GM19239 (cell line): ENCODE results near the gene BANP.

Source experiments
- DNase-seq: peaks from one replicate; pipeline ENCODE4 v3.0.0; 2011; ENCODE audit warnings: low spot score; ENCODE audit not compliant: insufficient read length
- FAIRE-seq: peaks from 2 replicates; lab custom pipeline; 2011; peaks lifted over from hg19 to GRCh38; lab: Jason Lieb, UNC

Gene BANP

DNA sequence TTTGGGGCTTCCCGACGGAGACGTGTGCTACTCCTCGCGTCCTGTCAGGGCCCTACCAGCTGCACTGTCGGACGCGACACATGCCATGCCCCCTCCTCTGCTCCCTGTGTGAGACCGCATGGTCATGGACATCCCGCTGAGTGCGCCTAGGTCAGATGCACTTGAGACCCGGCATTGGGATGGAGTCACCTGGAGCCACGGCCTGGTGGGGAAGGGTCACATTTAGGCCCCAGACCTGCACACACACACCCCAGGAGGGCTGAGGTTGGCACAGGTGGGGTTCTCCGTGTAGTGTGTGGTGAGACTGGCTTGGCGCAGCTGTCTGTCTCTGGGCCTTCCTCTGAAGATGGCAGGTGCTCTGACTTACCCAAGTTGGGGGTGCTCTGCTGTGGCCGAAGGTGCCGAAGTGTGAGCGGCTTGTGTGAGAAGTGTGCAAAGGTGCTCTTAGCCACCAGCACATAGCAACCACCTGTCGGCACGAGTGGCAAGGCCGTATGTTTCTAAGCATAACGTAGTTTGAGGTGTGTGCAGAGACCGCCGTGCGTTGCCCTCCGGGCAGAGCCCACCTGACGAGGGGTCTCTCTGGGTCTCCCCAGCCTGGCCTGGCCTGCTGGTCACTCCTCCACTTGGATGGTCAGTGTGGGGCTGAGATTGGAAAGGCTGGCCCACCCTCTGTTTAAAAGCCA lies 108.6 kb downstream of the BANP start:
- no peak for FAIRE-seq
- DNase-seq: no peak

DNA sequence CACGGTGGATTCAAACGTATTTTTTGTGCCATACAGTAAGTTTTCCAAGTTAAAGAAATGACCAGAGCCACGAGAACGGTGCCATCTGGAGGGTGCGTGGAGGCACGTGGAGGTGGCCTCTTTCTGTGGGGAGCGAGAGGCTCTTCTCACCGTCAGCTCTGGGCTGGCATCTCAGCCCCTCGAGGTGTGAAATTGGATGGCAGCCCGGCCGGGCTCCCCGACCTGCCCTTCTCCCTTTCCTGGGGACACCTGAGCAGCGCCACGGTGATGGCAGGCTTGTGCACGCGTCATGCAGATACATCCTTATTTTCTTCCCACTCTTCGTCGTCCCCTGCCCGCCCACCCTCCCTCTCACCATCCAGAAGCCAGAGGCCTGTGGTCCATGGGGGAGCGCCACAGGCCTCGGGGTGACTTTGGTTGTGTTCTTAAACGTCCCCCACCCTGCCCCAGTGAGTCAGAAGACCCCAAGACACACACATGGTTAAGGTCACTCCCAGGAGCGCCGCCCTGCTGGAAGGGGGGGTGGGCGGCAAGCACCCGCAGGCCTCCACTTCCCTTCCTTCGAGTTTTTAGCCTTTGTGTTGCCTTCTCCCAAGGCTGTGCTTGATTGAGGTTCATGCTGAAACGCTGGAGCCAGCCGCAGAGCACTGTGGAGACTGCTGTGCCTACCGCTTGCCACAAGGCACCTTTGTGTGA lies 109.4 kb downstream of the BANP start:
- no peak for DNase-seq
- no peak for FAIRE-seq

DNA sequence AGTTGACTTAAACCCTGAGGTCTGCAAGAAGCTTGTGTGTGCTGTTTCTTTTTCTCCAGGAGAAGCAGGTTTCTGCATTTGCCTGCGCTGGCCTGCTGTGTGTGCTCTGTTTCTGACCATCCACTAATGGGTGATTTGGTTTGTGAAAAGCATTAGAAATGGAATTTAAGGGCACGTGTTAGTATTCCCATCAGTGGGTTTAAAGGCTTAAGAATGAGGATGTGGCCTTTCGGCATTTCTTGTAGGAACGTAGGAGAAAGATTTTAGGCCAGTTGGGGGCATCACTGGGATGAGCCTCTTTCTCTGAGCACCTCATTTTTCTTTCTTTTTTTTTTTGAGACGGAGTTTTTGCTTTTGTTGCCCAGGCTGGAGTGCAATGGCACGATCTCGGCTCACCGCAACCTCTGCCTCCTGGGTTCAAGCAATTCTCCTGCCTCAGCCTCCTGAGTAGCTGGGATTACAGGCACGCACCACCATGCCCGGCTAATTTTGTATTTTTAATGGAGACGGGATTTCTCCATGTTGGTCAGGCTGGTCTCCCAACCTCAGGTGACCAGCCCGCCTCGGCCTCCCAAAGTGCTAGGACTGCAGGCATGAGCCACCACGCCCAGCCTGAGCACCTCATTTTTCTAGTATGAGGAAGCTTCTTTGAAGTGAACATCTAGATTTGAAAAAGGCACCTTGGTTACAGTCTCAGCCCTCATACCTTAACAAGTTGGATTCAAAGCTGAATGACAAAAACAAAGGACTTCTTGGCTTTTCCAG lies 110.3 kb downstream of the BANP start:
- DNase-seq (no peak), FAIRE-seq (no peak)

DNA sequence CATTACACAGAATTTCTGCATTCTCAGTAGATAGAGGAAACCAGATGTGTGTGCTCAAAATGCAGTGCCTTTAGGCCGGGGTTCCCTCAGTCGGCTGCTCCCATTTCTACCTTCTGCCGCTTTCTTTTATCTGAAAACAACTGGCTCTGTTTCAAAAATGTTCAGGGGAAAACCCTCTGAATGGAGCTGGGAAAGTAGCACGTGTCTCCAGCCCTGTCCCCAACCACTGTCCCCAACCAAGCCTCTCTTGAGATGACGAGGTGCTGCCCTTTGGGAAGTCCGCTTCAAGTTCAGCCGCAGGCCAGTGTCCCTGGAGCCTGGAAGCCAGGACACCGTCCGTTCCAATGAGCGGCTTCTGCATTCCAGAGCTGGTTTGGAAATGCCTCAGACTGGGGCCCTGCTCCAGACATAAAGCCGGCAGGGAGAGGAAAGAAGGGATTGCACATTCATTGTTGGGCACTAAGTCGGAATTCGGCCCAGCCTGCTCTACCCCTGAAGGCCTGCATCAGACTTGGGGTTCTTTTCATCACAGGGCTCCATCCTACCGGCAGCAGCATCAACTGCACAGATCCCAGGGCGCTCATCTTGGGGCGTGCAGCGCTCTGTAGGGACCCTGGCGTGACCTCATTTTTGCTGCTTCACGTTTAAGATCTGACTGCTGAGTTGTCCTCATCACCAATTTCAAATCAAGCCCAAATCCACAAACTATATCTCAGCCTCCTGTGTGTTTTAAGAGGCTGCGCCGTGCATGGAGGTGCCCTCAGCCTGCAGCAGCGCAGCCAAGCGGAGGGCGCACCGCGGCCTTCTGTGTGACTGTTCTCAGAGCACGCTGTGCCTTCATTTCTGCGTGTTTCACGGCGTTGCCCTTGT lies 111.3 kb downstream of the BANP start:
- DNase-seq: no peak
- no peak for FAIRE-seq

DNA sequence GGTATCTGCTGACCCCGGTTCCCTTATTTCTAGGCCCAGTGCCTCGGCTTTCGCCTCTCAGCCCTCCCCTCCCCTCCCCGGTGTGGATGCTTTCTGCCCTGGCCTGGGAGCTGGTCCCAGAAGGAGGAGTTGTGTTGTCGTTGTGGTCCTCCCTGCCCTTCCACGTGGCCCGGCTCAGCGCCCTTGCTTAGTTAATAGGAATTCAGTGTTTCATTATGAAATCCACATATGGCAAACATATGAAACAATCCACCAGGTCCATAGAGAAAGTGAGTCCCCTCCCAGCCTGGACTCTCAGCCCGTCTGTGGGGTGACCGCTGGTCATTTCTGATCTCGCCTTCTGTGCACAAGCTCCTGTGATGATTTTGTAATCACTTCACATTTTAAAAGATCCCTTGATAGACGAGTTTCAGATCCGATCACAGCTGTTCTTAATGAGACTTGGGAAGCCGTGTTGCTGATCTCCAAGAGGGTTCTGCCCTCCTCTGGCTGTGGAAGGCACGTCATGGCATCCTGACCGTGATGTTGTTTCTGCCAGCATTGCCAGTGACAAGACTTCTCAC lies 112.1 kb downstream of the BANP start:
- DNase-seq (no peak), FAIRE-seq (no peak)

DNA sequence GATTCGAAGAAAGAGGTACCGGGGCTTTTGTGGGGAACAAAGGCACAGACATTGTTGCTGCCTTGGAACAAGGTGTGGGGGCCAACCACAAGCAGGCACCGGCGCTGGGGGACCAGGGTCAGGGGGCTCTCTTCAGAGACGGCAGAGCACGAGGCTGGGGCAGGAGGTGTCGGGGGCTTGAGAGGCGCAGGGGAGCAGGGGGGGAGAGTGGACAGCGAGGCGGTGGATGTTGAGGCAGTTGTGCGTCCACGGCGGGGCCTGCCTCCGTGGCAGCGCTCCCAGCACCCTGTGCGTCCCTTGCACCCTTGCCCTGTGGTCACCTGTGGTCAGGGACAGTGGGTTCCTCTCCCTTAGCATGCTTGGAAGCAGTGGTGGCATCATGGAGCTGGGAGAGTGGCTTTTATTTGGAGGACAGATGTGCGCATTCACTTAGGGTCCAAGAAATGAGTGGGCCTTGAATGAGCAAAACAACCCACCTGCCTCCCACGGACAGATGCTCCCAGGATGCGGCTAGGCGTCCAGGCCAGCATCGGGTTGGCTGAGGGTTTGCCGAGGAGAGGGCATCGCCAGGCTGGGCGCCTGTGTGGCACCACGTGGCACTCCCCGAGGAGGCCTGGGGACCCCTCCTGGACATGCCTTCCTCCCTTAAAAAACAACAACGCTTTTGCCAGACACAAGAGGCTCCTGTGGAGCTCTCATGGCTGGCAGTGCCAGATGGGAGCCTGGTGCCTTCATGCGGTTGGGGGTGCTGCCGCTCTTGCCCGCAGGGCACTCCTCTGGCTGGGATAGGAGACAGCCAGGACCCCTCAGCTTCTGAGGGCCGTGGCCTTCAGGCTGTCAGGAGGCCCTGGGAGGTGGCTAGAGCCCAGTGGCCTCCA lies 113.0 kb downstream of the BANP start:
- DNase-seq: no peak
- FAIRE-seq: no peak

DNA sequence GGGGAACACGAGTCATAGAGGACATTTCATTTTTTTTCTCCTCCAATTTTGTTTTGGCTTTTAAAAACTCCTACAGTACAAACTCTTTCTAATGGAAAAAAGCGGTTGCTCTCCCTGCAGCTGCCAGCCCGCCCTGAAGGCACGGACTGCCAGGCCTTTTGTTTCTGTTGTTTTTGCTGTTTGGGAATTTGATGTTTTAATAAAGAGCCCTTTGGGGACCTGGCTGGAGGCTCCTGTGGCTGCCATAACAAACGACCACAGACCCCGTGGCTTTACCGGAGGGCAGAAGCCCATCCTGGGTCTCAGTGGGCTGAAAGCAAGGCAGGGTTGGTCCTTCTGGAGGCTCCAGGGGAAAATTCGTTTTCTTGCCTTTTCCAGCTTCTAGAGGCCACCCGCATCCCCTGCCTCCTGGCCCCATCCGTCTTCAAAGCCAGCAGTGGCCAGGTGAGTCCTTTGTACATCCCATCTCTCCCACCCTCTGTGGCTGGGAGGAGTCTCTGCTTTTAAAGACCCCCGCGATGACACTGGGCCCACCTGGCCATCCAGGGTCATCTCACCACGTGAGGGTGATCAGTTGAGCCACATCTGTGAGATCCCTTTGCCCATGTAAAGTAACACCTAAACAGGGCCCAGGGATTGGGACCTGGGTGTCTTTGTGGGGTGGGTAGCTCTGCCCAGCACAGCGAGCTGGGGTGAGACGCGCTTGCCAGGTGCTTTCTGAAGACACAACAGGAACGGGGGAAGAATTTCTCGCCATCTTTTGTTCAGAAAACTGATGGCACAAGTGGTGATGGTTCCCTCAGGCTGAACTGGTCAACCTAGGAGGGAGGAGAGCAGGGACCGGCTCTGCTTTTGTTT lies 113.9 kb downstream of the BANP start:
- DNase-seq (no peak), FAIRE-seq (no peak)

DNA sequence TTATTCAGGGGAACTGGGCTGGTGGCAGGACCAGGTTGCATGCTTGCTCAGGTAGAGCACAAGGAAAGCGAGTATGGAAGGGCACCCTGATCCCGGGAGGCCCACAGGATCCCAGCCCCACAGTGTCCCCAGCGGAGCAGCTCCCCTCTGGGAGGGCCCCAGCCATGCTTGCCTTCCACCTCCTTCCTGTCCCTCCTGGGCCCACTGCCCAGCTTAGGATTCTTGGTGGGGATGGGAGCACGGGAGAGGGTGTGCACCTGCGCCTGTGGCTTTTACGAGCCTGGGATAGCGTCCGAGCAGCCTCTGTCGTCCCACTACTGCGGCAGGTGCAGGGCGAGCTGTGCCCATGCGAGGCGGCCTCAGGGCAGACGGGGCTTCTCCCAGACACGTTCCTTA lies 114.5 kb downstream of the BANP start:
- FAIRE-seq: no peak
- DNase-seq: no peak

DNA sequence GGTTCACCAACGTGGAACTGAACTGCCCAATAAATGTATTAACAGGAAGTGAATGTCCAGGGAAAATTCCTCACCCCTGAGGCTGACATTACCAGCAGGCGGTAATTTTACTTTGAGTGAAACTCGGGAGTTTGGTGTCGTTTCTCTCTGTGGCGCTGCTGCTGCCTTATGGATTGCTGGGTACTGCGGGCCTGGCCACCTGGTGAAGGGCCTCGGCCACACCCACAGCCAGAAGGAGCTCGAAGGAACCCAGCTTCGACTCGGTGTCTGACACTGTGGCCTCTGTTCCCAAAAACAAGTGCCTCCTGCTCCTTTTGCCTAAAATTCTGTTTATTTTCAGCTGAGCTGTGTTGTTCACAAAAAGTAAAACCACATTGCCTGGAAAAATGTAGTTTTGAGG lies 115.0 kb downstream of the BANP start:
- DNase-seq (no peak), FAIRE-seq (no peak)

DNA sequence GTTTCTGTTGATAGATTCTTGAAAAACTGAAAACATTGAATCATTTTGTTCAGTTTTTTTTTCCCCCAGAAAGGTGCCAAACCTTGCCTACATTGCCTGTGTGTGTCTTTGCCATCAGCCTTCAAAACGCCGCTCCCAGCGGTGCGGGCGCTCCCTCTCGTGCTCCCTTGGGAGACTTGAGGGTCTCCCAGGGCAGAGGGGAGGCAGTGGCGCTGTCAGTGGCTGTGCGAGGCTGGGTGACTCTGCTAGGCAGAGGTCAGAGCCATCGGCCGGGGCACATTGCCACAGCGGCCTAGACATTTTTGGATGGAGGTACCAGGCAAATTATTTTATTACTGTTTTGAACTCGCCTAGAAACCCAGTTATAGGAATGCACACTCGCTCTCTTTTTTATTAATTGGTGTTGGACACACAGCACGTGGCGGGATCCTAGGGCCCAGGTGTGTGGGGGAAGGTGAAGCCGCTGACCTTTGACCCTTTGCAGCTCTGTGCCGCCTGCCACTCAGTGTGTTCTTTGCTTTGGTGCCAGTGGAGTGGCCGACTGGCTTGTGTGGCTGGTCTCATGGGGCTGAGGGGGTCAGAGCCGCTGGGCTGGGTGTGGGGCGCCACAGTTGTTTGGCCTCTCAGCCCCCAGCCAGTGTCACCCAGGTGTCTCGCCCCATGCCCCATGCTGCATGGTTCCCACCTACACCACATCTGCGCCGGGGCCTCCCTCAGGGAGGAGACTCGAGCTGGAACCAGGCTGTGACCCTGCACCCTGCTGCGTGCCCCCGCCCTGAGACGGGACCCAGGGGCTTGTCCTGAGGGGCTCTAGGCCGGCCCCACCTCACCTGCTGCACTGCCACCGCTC lies 115.7 kb downstream of the BANP start:
- FAIRE-seq (no peak), DNase-seq (no peak)

DNA sequence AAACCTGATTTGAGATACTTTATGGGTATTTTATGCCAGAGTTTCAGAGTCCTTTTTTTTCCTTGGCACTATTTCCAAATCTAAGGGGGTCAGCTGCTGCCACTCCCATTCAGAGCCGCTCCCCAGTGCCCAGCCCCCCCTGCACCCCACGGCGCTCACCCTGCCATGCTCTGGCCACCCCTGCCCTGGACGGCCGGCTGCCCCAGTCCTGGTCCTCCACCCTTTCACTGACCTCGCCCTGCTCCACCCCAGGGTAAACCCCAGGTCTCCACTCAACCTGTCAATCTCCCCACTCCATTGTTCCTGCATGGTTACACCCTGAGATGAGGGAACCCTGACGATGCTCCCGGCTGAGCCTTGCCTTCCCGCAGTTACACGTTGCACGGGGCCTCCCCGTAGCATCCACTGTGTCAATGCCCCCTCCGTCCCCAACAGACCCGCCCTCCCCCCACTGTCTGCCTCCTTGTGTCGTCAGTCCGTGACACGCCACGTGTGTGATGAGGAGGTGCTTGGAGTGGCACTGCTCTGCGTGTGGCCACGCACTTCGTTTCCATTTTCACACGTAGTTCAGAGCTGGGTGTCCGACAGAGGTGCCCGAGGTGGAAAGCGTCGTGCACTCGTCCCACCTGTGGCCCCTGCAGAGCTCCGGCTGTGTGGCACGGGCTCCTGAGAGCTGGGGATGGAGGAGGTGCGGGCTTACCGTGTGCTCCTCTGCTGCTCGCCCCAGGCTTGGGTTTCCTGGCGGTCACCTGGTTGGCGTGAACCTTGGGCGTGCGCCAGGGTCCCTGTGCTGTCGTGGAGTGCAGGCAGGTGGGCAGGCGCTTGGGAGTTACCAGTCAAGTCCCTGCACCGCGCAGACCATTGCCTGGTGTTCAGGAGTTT lies 116.5 kb downstream of the BANP start:
- DNase-seq: no peak
- no peak for FAIRE-seq

DNA sequence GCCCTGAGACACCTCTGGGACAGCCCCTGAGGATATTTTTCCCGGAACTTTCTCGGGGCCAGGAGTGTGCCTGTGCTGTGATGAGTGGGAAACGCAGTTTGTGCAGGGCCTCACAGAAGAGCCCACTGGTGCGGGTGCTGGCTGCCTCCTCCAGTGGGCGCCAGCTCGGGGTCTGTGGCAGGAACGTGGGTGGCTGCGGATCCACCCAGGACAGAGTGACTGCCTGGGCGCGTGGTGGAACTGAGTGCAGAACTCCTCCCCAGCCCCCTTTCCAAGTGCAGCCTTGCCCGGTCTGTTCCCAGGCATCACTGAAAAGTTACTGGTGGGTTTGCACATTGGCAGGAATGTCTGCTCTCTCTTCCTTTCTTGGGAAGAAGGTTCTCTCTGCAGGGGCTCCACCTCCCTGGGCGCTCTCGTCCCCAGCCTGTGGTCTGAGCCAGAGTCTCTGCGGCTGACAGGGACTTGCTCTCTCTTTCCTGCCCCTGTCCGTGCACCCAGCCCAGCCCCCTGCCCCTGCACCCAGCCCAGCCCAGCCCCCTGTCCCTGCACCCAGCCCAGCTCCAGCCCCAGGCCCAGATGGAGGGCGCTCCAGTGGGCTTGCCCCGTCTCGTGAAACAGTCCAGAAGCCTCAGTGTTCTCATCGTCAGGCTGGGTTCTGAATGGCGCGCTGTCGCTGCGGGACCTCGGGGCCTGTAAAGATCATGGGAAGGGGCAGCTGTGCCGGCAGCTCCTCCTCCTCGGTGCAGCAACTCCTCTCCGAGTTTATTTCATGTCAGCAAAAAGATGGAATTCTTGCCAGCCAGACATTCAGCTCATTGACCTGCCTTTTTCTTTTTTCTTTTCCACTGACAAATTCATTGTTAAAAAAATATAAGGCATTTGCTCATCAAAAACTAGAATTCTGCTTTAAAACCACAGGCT lies 117.5 kb downstream of the BANP start:
- DNase-seq (no peak), FAIRE-seq (no peak)

DNA sequence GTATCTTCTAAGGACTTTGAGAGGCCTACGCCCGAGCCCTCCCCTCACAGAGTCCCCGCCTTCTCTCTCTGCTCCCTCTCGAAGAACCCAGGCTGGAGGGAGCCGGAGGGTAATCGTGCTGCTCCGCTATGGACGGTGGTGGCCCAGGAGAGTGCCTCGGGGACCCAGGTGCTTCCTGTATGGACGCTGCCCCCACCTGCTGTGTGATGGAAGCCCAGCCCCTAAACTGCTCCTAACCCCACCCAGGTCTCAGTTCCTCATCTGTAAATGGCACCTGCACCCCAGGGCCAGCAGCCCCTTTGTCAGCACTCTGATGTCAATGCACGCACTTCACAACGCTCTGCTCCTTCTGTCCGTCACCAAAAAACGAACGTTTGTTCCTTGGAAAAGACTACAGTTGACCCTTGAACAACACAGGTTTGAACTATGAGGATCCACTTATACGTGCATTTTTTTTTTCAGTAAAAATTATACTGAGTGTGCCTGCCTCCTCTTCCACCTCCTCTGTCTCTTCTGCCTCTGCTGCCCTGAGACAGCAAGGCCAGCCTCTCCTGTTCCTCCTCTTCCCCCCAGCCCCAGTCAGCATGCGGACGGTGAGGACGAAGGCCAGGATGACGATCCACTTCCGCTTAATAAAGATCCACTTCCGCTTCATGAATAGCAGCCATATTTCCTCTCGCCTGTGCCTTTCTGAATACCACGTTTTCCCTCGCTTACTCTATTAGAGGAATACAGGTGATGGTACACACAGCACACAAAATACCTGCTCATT lies 118.3 kb downstream of the BANP start:
- peak; percentile 92 for FAIRE-seq
- peak; percentile 93 for DNase-seq

DNA sequence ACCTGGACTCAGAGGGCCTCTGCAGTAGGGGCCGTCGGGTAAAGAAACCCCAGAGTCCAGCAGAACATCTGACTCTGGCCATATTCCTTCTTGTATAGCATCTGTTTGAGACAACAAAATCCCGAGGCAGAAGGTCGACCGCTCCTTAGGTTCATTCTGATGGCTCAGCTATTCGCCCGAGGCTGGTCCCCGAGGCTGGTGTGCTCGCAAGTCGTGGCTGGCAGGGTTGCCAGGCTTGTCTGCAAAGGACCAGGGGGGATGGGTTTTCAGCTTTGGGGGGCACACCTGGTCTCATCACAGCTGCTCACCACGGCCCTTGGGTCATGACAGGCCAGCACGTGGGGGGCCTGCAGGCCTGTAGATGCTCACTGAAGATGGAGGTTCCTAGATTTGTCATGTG lies 119.1 kb downstream of the BANP start:
- FAIRE-seq (no peak), DNase-seq (no peak)
